HL-60 (cell line): Measurements from ENCODE around the gene MCCC1.

Experiments
- DNase-seq, 2 experiments: peaks; one replicate each; pipeline ENCODE4 v3.0.0-alpha.2; 2010 to 2020; ENCODE audit warnings: low read depth in 1 of 2, low spot score in 1 of 2
- H3K27ac ChIP-seq: fragments of 250-450 bp; sonication (Bioruptor Pico); replicated peaks from 2 replicates; pipeline ENCODE4 v1.5.1; 2020; ENCODE audit warnings: mild to moderate bottlenecking, moderate library complexity
- H3K27me3 ChIP-seq: fragments of 250-450 bp; sonication (Bioruptor Pico); 2 replicates; pipeline ENCODE4 v1.5.1; 2021; ENCODE audit warnings: mild to moderate bottlenecking, moderate library complexity; ENCODE audit not compliant: insufficient read depth, poor library complexity, severe bottlenecking
- H3K4me3 ChIP-seq: replicated peaks from 2 replicates; pipeline ENCODE4 v1.5.1; 2011; ENCODE audit warnings: mild to moderate bottlenecking, control low read depth, low read length; ENCODE audit not compliant: insufficient read depth
- GABPA ChIP-seq: IDR thresholded peaks from 2 replicates; pipeline ENCODE4 v1.6.1; 2012; ENCODE audit warnings: low read depth
- POLR2AphosphoS5 ChIP-seq: IDR thresholded peaks from 2 replicates; pipeline ENCODE4 v1.6.1; 2012; ENCODE audit warnings: low read depth
- REST ChIP-seq: IDR thresholded peaks from 2 replicates; pipeline ENCODE4 v1.6.1; 2012; ENCODE audit warnings: low read depth; ENCODE audit not compliant: insufficient replicate concordance
- SPI1 ChIP-seq: IDR thresholded peaks from 2 replicates; pipeline ENCODE4 v1.6.1; 2012; ENCODE audit warnings: low read depth, mild to moderate bottlenecking, borderline replicate concordance
- TF ChIP-seq, protein P1 (sequence below): IDR thresholded peaks from one replicate; pipeline ENCODE4 v1.5.1; 2011; ENCODE audit warnings: low read length, control low read depth, inconsistent platforms; ENCODE audit not compliant: insufficient read depth

MCCC1 gene

GRCh38 chr3:183008800-183009199 lies 90.5 kb downstream of the MCCC1 start:
- Histone ChIP-seq H3K27me3 (no peaks in the 10 kb centered on the region), H3K27ac (no peak overlapping the region), H3K4me3 (no peak overlapping the region)
- no peak for DNase-seq
- TF ChIP-seq SPI1, result no peak
- TF ChIP-seq, protein P1, sequence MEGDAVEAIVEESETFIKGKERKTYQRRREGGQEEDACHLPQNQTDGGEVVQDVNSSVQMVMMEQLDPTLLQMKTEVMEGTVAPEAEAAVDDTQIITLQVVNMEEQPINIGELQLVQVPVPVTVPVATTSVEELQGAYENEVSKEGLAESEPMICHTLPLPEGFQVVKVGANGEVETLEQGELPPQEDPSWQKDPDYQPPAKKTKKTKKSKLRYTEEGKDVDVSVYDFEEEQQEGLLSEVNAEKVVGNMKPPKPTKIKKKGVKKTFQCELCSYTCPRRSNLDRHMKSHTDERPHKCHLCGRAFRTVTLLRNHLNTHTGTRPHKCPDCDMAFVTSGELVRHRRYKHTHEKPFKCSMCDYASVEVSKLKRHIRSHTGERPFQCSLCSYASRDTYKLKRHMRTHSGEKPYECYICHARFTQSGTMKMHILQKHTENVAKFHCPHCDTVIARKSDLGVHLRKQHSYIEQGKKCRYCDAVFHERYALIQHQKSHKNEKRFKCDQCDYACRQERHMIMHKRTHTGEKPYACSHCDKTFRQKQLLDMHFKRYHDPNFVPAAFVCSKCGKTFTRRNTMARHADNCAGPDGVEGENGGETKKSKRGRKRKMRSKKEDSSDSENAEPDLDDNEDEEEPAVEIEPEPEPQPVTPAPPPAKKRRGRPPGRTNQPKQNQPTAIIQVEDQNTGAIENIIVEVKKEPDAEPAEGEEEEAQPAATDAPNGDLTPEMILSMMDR, result no peak
- TF ChIP-seq GABPA, result no peak
- TF ChIP-seq REST, result no peak
- TF ChIP-seq POLR2AphosphoS5, result no peak

- TF ChIP-seq REST (no peak), SPI1 (no peak), GABPA (no peak), POLR2AphosphoS5 (no peak)
- TF ChIP-seq, protein P1, result no peak
- no peak for DNase-seq
- Histone ChIP-seq H3K27ac (no peak overlapping the region), H3K4me3 (no peak overlapping the region), H3K27me3 (no peaks in the 10 kb centered on the region)
These were observed 91.0 kb downstream of the MCCC1 start for GRCh38 chr3:183008303-183008702.

- TF ChIP-seq GABPA, result no peak
- no peak for TF ChIP-seq POLR2AphosphoS5
- TF ChIP-seq, protein P1, result no peak
- no peak for TF ChIP-seq SPI1
- TF ChIP-seq REST, result no peak
- DNase-seq, result no peak
- Histone ChIP-seq H3K4me3 (no peak overlapping the region), H3K27ac (no peak overlapping the region), H3K27me3 (no peaks in the 10 kb centered on the region)
These were observed 92.8 kb downstream of the MCCC1 start for GRCh38 chr3:183006396-183007002.
